NT2/D1 (cell line): ENCODE measurements around the gene FNTB.

Experiments used
- SUZ12 ChIP-seq: IDR thresholded peaks from 2 replicates; pipeline ENCODE4 v1.6.1; 2011; ENCODE audit not compliant: insufficient read length, insufficient read depth; ENCODE audit errors: extremely low read depth
- YY1 ChIP-seq: IDR thresholded peaks from 2 replicates; pipeline ENCODE4 v1.6.1; 2011; ENCODE audit not compliant: insufficient read length, insufficient read depth
- ZNF274 ChIP-seq: IDR thresholded peaks from 2 replicates; pipeline ENCODE4 v1.6.1; 2011; ENCODE audit warnings: mild to moderate bottlenecking, low read depth, low read length

GRCh38 chr14:65109357-65109756, 122.7 kb downstream of the FNTB start:
- TF ChIP-seq YY1 (no peak), ZNF274 (no peak), SUZ12 (no peak)
